ENCODE results near the gene GPR137B. TPM values are rescaled to one million over a fixed set of nuclear protein-coding genes. Genes with fewer than 3 reads are reported as not detected.

GPR137B gene
- total and polyA plus RNA-seq, 2 of the 13 experiments (the other 11 are each of a cell fraction or from before 2014, with no cell fraction given) = 0.31 to 0.41 TPM

DNA sequence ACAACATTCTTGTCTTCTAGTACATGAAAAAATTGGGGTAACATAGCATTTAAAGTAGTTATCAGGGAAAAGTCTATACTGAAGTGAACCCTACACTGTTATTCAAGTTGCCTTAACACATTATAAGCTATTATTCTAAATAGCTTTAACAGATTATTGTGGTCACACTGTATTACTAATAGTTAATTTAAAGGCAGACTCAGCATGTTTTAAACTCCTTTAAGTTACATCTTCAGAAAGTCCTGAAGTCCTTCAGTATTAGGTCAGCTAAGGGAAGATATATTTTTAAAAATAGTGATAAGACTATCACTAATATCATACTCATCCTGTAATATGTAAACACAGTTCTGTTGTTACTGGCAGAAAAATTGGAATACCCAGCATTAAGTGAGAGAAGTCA lies 67.4 kb downstream of the GPR137B start (continued):
- TF ChIP-seq, protein P1, sequence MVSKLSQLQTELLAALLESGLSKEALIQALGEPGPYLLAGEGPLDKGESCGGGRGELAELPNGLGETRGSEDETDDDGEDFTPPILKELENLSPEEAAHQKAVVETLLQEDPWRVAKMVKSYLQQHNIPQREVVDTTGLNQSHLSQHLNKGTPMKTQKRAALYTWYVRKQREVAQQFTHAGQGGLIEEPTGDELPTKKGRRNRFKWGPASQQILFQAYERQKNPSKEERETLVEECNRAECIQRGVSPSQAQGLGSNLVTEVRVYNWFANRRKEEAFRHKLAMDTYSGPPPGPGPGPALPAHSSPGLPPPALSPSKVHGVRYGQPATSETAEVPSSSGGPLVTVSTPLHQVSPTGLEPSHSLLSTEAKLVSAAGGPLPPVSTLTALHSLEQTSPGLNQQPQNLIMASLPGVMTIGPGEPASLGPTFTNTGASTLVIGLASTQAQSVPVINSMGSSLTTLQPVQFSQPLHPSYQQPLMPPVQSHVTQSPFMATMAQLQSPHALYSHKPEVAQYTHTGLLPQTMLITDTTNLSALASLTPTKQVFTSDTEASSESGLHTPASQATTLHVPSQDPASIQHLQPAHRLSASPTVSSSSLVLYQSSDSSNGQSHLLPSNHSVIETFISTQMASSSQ (IDR thresholded peaks at IDR 0.05; ENCODE audit: low read depth) = no peak
- TF ChIP-seq, protein P1 (CRISPR knock-in tag; IDR thresholded peaks at IDR 0.05; ENCODE audit: borderline replicate concordance) = no peak
- no peak for TF ChIP-seq ZNF225 (CRISPR knock-in tag; IDR thresholded peaks at IDR 0.05)

DNA sequence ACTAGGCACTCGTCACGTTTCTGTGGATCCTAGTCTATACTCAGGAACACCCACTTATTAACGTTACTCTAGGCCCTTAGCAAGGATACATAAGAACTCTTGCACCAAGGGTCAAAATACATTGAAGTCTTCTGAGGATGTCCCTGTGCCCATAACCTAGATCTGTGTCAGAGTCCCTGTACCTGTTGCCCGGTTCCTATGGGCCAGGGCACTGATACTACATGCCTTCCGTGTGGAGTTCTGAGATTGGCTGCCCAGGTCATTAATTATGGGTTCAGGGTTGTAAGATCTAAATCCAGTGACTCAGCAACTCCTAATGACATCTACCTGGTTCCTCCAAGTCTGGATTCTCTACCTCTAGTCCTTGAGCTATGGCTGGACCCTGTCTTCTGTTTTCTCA lies 69.5 kb downstream of the GPR137B start:
- WGBS (ENCODE audit: low lambda C conversion rate) = 77% methylated on average over 5 of the region's 5 CpGs
- no TSS peak for BruUV-seq (replicated peaks)
- Histone ChIP-seq H2AFZ (ENCODE audit: low read length) (no peak overlapping the region), H3K27ac (ENCODE audit: extremely low read length, insufficient read depth, low read length) (no peak overlapping the region), H3K27me3 (ENCODE audit: control insufficient read depth in 1 of 2, insufficient read depth in 2 of 2, low read length in 2 of 2) (no peaks in the 10 kb centered on the region), H3K4me1 (ENCODE audit: insufficient read depth, low read length) (no peaks in the 10 kb centered on the region), H4K20me1 (ENCODE audit: insufficient read depth, low read length) (no peaks in the 10 kb centered on the region), H3K9ac (ENCODE audit: insufficient read depth, low read depth, low read length) (no peak overlapping the region), H3K79me2 (ENCODE audit: insufficient read depth, low read length) (no peaks in the 10 kb centered on the region), H3K36me3 (replicated peaks in 1 of 2; ENCODE audit: control insufficient read depth in 1 of 2, insufficient read depth in 2 of 2, low read length in 2 of 2) (no peaks in the 10 kb centered on the region), H3K4me2 (ENCODE audit: low read depth, low read length) (no peak overlapping the region), H3K4me3 (replicated peaks in 1 of 3; ENCODE audit: insufficient read depth in 1 of 3, low read depth in 2 of 3, low read length in 3 of 3) (no peak overlapping the region), H3K9me3 (ENCODE audit: low read length) (no peaks in the 10 kb centered on the region)
- intact Hi-C loops (cut with micrococcal nuclease; ENCODE audit: unreplicated experiment) = no loop called here
- in situ Hi-C loops (cut with HindIII; ENCODE audit: extremely low pct_ligation_motif_present, low pct_unique_long_range_greater_than_20kb) = no loop called here
- 0 out of 2 replicates have a peak, but pooled peaks have one; percentile 9 for TF ChIP-seq NFE2L2 (IDR thresholded peaks at IDR 0.05; ENCODE audit: low read length)
- no peak for TF ChIP-seq MED8 (CRISPR knock-in tag; IDR thresholded peaks at IDR 0.05; ENCODE audit: insufficient replicate concordance)
- TF ChIP-seq RBM22 (optimal IDR thresholded peaks at IDR 0.05; ENCODE audit: low read length) = no peak
- no peak for TF ChIP-seq ZBTB8A (CRISPR knock-in tag; IDR thresholded peaks at IDR 0.05; ENCODE audit: borderline replicate concordance, low read depth)
- TF ChIP-seq ZNF782 (CRISPR knock-in tag; IDR thresholded peaks at IDR 0.05; ENCODE audit: borderline replicate concordance) = no peak
- TF ChIP-seq EP300 (IDR thresholded peaks at IDR 0.05; ENCODE audit: low read depth in 2 of 2, low read length in 2 of 2) = no peak
- no peak for TF ChIP-seq EP300 (CRISPR knock-in tag; IDR thresholded peaks at IDR 0.05; ENCODE audit: borderline replicate concordance)
- TF ChIP-seq, protein P2, sequence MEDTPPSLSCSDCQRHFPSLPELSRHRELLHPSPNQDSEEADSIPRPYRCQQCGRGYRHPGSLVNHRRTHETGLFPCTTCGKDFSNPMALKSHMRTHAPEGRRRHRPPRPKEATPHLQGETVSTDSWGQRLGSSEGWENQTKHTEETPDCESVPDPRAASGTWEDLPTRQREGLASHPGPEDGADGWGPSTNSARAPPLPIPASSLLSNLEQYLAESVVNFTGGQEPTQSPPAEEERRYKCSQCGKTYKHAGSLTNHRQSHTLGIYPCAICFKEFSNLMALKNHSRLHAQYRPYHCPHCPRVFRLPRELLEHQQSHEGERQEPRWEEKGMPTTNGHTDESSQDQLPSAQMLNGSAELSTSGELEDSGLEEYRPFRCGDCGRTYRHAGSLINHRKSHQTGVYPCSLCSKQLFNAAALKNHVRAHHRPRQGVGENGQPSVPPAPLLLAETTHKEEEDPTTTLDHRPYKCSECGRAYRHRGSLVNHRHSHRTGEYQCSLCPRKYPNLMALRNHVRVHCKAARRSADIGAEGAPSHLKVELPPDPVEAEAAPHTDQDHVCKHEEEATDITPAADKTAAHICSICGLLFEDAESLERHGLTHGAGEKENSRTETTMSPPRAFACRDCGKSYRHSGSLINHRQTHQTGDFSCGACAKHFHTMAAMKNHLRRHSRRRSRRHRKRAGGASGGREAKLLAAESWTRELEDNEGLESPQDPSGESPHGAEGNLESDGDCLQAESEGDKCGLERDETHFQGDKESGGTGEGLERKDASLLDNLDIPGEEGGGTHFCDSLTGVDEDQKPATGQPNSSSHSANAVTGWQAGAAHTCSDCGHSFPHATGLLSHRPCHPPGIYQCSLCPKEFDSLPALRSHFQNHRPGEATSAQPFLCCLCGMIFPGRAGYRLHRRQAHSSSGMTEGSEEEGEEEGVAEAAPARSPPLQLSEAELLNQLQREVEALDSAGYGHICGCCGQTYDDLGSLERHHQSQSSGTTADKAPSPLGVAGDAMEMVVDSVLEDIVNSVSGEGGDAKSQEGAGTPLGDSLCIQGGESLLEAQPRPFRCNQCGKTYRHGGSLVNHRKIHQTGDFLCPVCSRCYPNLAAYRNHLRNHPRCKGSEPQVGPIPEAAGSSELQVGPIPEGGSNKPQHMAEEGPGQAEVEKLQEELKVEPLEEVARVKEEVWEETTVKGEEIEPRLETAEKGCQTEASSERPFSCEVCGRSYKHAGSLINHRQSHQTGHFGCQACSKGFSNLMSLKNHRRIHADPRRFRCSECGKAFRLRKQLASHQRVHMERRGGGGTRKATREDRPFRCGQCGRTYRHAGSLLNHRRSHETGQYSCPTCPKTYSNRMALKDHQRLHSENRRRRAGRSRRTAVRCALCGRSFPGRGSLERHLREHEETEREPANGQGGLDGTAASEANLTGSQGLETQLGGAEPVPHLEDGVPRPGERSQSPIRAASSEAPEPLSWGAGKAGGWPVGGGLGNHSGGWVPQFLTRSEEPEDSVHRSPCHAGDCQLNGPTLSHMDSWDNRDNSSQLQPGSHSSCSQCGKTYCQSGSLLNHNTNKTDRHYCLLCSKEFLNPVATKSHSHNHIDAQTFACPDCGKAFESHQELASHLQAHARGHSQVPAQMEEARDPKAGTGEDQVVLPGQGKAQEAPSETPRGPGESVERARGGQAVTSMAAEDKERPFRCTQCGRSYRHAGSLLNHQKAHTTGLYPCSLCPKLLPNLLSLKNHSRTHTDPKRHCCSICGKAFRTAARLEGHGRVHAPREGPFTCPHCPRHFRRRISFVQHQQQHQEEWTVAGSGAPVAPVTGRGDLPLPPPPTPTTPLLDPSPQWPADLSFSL (CRISPR knock-in tag; IDR thresholded peaks at IDR 0.05) = no peak
- TF ChIP-seq, protein P3, sequence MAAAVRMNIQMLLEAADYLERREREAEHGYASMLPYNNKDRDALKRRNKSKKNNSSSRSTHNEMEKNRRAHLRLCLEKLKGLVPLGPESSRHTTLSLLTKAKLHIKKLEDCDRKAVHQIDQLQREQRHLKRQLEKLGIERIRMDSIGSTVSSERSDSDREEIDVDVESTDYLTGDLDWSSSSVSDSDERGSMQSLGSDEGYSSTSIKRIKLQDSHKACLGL (CRISPR knock-in tag; IDR thresholded peaks at IDR 0.05) = no peak
- TF ChIP-seq ETV6 (CRISPR knock-in tag; conservative IDR thresholded peaks at IDR 0.05) = no peak
- no peak for ATAC-seq
- ChIA-PET POLR2A (no interaction called here), CTCF (ENCODE audit: low intra/inter-chr PET ratio, low total read pairs) (no interaction called here)
- FAIRE-seq = no peak
- no peak for DNase-seq (ENCODE audit: low spot score)

Measured in HepG2 (cell line).